Effector CD4-positive, alpha-beta T cell (primary cell): ENCODE data around the gene DKK3.

Experiments
- DNase-seq: peaks from one replicate; pipeline ENCODE4 v3.0.0-alpha.2; 2020

The DKK3 gene

GRCh38 chr11:11966354-11966741, 42.1 kb downstream of the DKK3 start:
- no peak for DNase-seq

DNA sequence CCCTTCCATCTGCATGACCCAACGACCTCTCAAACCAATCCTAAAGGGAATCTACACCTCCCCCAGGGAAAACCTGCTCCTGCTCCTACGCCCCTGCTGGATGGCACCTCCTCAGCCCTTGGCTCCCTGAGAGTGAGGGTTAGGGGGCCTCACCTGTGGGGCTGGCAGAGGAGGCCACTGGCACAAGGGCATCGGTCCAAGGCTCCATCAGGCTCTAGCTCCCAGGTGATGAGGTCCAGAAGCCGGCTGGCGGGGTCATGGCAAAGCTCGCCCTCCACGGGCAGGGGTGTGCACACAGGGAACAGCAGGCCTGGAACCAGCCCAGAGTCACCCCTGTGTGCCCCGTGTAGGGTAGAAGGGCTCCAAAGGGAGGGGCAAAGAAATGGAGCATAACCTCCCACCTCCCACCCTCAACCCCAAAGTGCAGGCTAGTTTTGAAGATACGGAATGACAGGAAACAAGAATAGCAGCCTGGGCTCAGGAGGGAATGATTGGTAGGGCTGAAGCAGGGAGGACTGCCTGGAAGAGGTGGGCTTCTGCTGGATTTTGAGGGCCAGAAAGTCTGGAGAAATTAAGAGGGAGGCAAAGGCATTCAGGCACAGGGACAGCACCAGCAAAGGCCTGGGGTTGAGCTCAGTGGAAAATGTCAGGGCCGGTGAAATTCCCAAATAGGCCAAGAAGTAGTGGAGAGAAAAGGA, 42.6 kb downstream of the DKK3 start:
- DNase-seq = no peak

- no peak for DNase-seq
Observed at GRCh38 chr11:11965192-11965591, 43.2 kb downstream of the DKK3 start.

DNA sequence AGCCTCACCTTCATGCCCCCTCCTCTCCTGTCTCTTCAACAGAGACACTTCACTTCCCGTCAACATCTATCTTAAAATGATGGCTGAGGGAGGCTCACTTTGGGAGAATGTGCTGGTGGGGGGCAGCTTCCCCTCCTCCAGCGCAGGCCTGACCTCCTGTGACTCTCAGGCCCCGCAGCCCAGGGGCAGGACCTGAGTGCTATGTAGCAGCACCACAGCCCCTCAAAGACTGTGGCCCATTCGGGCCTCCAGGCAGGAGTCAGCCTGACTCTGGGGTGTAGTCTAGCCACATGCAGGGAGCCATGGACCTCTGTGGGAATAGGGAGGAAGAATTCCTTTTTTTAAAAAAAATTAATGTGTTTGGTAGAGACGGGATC, 43.7 kb downstream of the DKK3 start:
- no peak for DNase-seq

DNA sequence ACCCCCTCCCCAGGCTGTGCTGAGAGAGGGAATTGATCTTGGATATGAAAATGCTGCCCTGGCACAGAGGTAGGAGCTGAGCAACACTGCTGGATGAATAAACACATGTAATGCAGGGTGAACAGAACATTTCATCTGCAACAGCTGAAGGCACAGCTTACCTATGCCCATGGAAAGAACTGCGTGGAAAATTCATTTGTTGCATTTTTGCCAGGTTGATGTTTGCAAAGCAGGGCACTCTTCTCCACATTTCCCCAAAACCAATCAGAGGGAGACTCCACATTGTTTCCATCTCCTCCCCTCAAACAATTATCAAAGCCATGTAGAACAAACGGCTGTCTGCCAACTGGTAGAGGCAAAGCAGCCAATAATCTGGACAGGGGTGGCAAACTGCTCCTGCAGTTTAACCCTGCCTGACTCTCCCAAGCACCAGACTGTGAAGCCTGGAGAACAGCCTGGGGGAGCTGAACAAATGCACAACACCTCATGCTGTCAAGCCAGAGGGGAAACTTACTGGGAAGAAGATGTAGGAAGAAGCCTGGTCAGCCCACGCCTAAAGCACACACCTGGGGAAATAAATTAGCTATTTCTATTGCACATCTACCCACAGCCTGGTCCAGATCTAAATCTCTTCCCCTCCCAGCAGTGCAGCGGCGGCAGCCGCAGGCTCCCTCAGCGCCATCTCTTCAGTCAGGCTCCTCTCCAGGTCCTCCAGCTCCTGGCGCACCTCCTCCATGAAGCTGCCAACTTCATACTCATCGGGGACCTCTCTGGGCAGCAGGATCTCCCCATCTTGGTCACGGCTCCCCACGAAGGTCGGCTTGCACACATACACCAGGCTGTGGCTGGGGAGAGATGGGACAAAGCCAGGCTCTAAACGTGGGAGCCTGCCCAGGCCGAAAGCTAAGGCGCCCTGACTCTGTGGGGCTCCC, 44.3 kb downstream of the DKK3 start:
- DNase-seq = no peak

- no peak for DNase-seq
Observed at GRCh38 chr11:11963067-11963466, 45.4 kb downstream of the DKK3 start.

- no peak for DNase-seq
Observed at GRCh38 chr11:11961399-11962028, 46.9 kb downstream of the DKK3 start.

DNA sequence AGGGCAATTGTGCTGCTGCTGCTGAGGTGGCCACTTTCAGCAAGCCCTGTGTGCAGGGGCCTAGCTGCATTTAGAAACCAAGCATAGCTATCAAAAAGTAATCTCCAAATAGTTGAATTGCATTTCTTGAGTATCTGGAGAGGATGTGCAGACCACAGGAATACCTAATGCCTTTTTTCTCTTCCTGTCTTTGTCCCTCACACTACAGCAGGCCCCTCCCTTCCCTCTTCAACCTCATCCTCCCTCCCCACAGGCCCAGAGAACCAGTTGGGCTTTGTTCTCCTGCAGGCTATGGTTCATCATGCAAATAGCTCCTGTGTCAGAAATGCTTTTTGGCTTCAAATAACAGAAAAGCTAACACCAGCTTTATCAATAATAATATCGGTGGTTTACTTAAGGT, 47.7 kb downstream of the DKK3 start:
- DNase-seq = no peak

GRCh38 chr11:11959601-11960000, 48.8 kb downstream of the DKK3 start:
- DNase-seq = no peak

GRCh38 chr11:11958403-11959231, 49.8 kb downstream of the DKK3 start:
- no peak for DNase-seq

- DNase-seq = no peak
Observed at GRCh38 chr11:11956006-11956405, 52.4 kb downstream of the DKK3 start.

GRCh38 chr11:11952036-11952435, 56.4 kb downstream of the DKK3 start:
- no peak for DNase-seq

GRCh38 chr11:11949482-11949881, 58.9 kb downstream of the DKK3 start:
- no peak for DNase-seq

GRCh38 chr11:11948242-11948947, 60.0 kb downstream of the DKK3 start:
- no peak for DNase-seq

GRCh38 chr11:11947825-11948224, 60.6 kb downstream of the DKK3 start:
- DNase-seq = no peak

DNA sequence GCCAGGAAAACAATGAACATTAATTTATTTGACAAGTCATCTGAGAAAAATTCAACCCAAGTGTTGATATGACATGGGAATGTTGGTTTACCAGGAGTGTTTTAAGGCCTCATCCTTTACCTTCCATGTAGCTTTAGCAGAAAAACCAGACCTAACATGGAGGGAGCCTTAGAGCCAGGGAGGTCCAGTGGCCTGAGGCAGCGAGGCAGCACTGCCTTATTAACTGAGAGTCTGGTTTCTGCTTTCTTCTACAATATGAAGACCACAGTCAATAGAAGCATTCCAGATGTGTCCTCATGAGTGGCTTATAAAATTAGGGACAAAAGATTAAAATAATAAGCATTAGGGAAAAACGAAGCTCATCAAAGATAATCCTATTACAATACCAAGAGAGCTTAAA, 61.5 kb downstream of the DKK3 start:
- no peak for DNase-seq

GRCh38 chr11:11946180-11946579, 62.2 kb downstream of the DKK3 start:
- DNase-seq = no peak

DNA sequence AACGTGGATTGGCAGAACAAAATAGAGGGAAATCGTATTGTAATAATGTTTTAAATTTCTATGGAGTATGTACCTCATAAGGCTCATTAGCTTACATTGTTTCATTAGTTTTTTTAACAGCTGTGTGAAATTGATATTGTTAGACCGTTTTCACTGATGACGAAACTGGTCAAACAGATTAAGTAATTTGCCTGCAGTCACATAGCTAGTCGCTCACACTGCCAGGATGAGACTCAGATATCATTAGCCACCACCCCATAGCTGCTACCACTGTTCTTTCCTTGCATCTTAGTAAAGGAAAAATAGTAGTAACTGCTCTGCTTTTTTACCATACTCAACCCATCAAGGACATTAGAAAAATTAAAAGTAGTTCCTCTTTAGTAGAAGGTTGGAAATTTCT, 64.0 kb downstream of the DKK3 start:
- DNase-seq = no peak

DNA sequence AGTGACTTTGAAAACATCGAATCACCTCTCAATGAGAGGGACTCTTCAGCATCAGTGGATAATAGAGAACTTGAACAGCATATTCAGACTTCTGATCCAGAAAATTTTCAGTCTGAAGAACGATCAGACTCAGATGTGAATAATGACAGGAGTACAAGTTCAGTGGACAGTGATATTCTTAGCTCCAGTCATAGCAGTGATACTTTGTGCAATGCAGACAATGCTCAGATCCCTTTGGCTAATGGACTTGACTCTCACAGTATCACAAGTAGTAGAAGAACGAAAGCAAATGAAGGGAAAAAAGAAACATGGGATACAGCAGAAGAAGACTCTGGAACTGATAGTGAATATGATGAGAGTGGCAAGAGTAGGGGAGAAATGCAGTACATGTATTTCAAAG, 65.8 kb downstream of the DKK3 start:
- no peak for DNase-seq

GRCh38 chr11:11940551-11940950, 67.9 kb downstream of the DKK3 start:
- DNase-seq = no peak

- DNase-seq = no peak
Observed at GRCh38 chr11:11937957-11938356, 70.5 kb downstream of the DKK3 start.

DNA sequence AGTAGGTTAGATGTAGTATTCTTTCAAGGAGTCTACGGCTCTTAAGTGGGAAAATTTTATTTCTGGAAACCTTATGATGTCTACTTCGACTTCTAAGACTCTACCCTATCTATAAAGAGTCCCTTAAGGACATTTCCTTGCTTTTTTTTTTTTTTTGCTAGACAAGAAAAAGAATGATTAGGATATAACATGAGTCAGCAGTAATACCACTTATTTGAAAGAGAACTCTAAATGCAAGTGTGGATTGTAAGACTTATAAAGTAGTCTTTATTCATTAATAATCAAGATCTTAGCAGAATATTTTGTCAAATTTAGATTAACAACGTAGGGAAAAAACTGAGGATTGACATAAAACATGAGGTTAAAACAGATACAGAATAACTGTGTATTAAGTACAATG, 71.0 kb downstream of the DKK3 start:
- DNase-seq = no peak
